H1 (cell line): Measurements from ENCODE around the gene GNG5. TPM values are rescaled to one million over a fixed set of nuclear protein-coding genes. Genes with fewer than 3 reads are reported as not detected.
A peak's percentile ranks its signal among the peaks of the same experiment; 100 is the strongest.
"Not testable (repeated sequence)": the region's sequence is repeated elsewhere in the genome, so short reads cannot be mapped to it uniquely, and the experiment has no call there.

Experiments
- CTCF ChIA-PET: fragments of 300-600 bp; sonication (Branson Sonifier 250); formaldehyde crosslinking; loops from one replicate; lab custom pipeline; 2021; ENCODE audit not compliant: partially characterized antibody; lab: Charles Lee
- POLR2A ChIA-PET: fragments of 300-600 bp; sonication (Branson Sonifier 250); formaldehyde crosslinking; loops from one replicate; lab custom pipeline; 2021; ENCODE audit warnings: inconsistent platforms; ENCODE audit not compliant: partially characterized antibody; lab: Charles Lee
- DNase-seq, 2 experiments: peaks; one replicate each; pipeline versions ENCODE4 v3.0.0 to v3.0.0-alpha.2; 2010 to 2022; ENCODE audit warnings: low spot score in 2 of 2, low read depth in 1 of 2, mixed read lengths in 1 of 2
- FAIRE-seq: peaks from 2 replicates; lab custom pipeline; 2011; peaks lifted over from hg19 to GRCh38; lab: Jason Lieb, UNC
- H2AFZ ChIP-seq: 2 replicates; pipeline ENCODE4 v1.8.1; 2012; ENCODE audit warnings: low read length, inconsistent platforms
- H2AK5ac ChIP-seq: 2 replicates; pipeline ENCODE4 v1.6.1; 2013; ENCODE audit warnings: low read depth, low read length
- H2BK120ac ChIP-seq: replicated peaks from 2 replicates; pipeline ENCODE3; 2013; ENCODE audit warnings: low read depth, low read length, inconsistent platforms
- H2BK12ac ChIP-seq: 2 replicates; pipeline ENCODE4 v1.6.1; 2013; ENCODE audit warnings: low read depth, low read length
- H2BK15ac ChIP-seq: 2 replicates; pipeline ENCODE4 v1.6.1; 2013; ENCODE audit warnings: low read length
- H2BK20ac ChIP-seq: 2 replicates; pipeline ENCODE4 v1.6.1; 2013; ENCODE audit warnings: low read length
- H2BK5ac ChIP-seq: 2 replicates; pipeline ENCODE4 v1.6.1; 2013; ENCODE audit warnings: low read depth, low read length
- H3K14ac ChIP-seq: 2 replicates; pipeline ENCODE4 v1.6.1; 2013; ENCODE audit warnings: inconsistent platforms; ENCODE audit not compliant: insufficient read length
- H3K18ac ChIP-seq: 2 replicates; pipeline ENCODE4 v1.6.1; 2013; ENCODE audit warnings: low read length; ENCODE audit errors: extremely low read depth
- H3K23ac ChIP-seq: 2 replicates; pipeline ENCODE4 v1.6.1; 2013; ENCODE audit warnings: inconsistent platforms; ENCODE audit not compliant: insufficient read length
- H3K23me2 ChIP-seq: 2 replicates; pipeline ENCODE4 v1.6.1; 2013; ENCODE audit warnings: low read depth, low read length
- H3K27ac ChIP-seq: 2 replicates; pipeline ENCODE4 v1.6.1; 2011; ENCODE audit warnings: low read depth, low read length, inconsistent platforms
- H3K27me3 ChIP-seq, 4 experiments: replicated peaks in 1 of 4; 1 replicate in 1 of 4; 2 replicates in 3 of 4; pipeline versions ENCODE4 v1.6.1 to v1.8.1; 2011 to 2013; ENCODE audit warnings: low read length in 3 of 4, mild to moderate bottlenecking in 3 of 4, inconsistent platforms in 2 of 4, mixed read lengths in 2 of 4, moderate library complexity in 1 of 4; ENCODE audit not compliant: control insufficient read depth in 3 of 4, insufficient read depth in 3 of 4; ENCODE audit errors: extremely low read depth in 1 of 4
- H3K36me3 ChIP-seq, 4 experiments: 2 replicates each; pipeline versions ENCODE4 v1.6.1 to v1.8.1; 2011 to 2013; ENCODE audit warnings: mild to moderate bottlenecking in 4 of 4, low read length in 3 of 4, moderate library complexity in 2 of 4, control low read depth in 1 of 4, inconsistent platforms in 1 of 4; ENCODE audit not compliant: insufficient read depth in 4 of 4, control insufficient read depth in 2 of 4
- H3K4ac ChIP-seq: replicated peaks from 2 replicates; pipeline ENCODE3; 2013; ENCODE audit warnings: low read length, low read depth, mixed read lengths, inconsistent platforms; ENCODE audit not compliant: insufficient read length
- H3K4me1 ChIP-seq, 4 experiments: replicated peaks in 1 of 4; 1 replicate in 1 of 4; 2 replicates in 3 of 4; pipeline versions ENCODE4 v1.6.1 to v1.8.1; 2011 to 2013; ENCODE audit warnings: low read length in 3 of 4, inconsistent platforms in 2 of 4, mixed read lengths in 1 of 4; ENCODE audit not compliant: insufficient read depth in 4 of 4, control insufficient read depth in 3 of 4
- H3K4me2 ChIP-seq, 2 experiments: 2 replicates each; pipeline versions ENCODE4 v1.6.1 to v1.8.1; 2011 to 2013; ENCODE audit warnings: low read depth in 2 of 2, low read length in 2 of 2, control low read depth in 1 of 2, inconsistent platforms in 1 of 2, mild to moderate bottlenecking in 1 of 2; ENCODE audit not compliant: insufficient read depth in 1 of 2
- H3K4me3 ChIP-seq, 4 experiments: fragments of 200-600, 300-600 bp in 1 of 4; sonication (generic), shearing (Covaris generic), sonication (Bioruptor Twin) in 1 of 4; 2 replicates each; pipeline versions ENCODE4 v1.5.1 to v1.8.1; 2011 to 2016; ENCODE audit warnings: low read length in 4 of 4, low read depth in 3 of 4, control low read depth in 2 of 4, inconsistent platforms in 2 of 4, mild to moderate bottlenecking in 2 of 4, mixed read lengths in 1 of 4, moderate library complexity in 1 of 4; ENCODE audit not compliant: insufficient read depth in 2 of 4; ENCODE audit errors: extremely low read depth in 1 of 4
- H3K56ac ChIP-seq: replicated peaks from 2 replicates; pipeline ENCODE3; 2013; ENCODE audit warnings: low read depth, mild to moderate bottlenecking, mixed read lengths, low read length, inconsistent platforms; ENCODE audit not compliant: insufficient read length
- H3K79me1 ChIP-seq: 2 replicates; pipeline ENCODE4 v1.6.1; 2013; ENCODE audit warnings: low read depth, low read length, control low read depth
- H3K79me2 ChIP-seq, 2 experiments: 2 replicates each; pipeline versions ENCODE4 v1.6.1 to v1.8.1; 2012 to 2013; ENCODE audit warnings: low read length in 2 of 2, mild to moderate bottlenecking in 2 of 2, inconsistent platforms in 1 of 2; ENCODE audit not compliant: insufficient read depth in 2 of 2, control insufficient read depth in 1 of 2
- H3K9ac ChIP-seq, 4 experiments: replicated peaks in 1 of 4; 1 replicate in 1 of 4; 2 replicates in 3 of 4; pipeline versions ENCODE4 v1.6.1 to v1.8.1; 2011 to 2013; ENCODE audit warnings: low read depth in 3 of 4, low read length in 3 of 4, control low read depth in 2 of 4, mild to moderate bottlenecking in 2 of 4, moderate library complexity in 2 of 4, inconsistent platforms in 1 of 4; ENCODE audit errors: extremely low read depth in 1 of 4
- H3K9me3 ChIP-seq, 2 experiments: 2 replicates each; pipeline versions ENCODE4 v1.6.1 to v1.8.1; 2012 to 2013; ENCODE audit warnings: mild to moderate bottlenecking in 2 of 2, moderate library complexity in 2 of 2, control low read depth in 1 of 2, inconsistent platforms in 1 of 2, low read depth in 1 of 2, low read length in 1 of 2, mixed read lengths in 1 of 2; ENCODE audit not compliant: insufficient read depth in 2 of 2
- H4K20me1 ChIP-seq, 2 experiments: replicated peaks in 1 of 2; 2 replicates each; pipeline versions ENCODE3 to v1.8.1; 2011 to 2013; ENCODE audit warnings: inconsistent platforms in 2 of 2, low read length in 2 of 2, mild to moderate bottlenecking in 1 of 2; ENCODE audit not compliant: insufficient read depth in 2 of 2, control insufficient read depth in 1 of 2
- H4K5ac ChIP-seq: 2 replicates; pipeline ENCODE4 v1.6.1; 2013; ENCODE audit warnings: low read length, low read depth, mixed read lengths, inconsistent platforms; ENCODE audit not compliant: insufficient read length
- H4K8ac ChIP-seq: 2 replicates; pipeline ENCODE4 v1.8.0; 2013; ENCODE audit warnings: mild to moderate bottlenecking, moderate library complexity, low read length, inconsistent platforms; ENCODE audit not compliant: insufficient read depth; ENCODE audit errors: extremely low read depth
- H4K91ac ChIP-seq: replicated peaks from 2 replicates; pipeline ENCODE3; 2013; ENCODE audit warnings: low read length, mixed read lengths, inconsistent platforms; ENCODE audit not compliant: insufficient read length
- CBX5 ChIP-seq: fragments of 300-800, 300-1000 bp; sonication (generic); IDR thresholded peaks from 2 replicates; pipeline ENCODE4 v1.7.1; 2016; ENCODE audit warnings: antibody characterized with exemption, low read length, low read depth
- SP4 ChIP-seq: IDR thresholded peaks from 2 replicates; pipeline ENCODE4 v1.6.1; 2012; ENCODE audit warnings: low read length, inconsistent platforms
- WGBS, 2 experiments: shearing (Covaris generic) in 1 of 2; methylation state at CpG; one replicate each; pipeline versions ENCODE4 v1.1.6 to v1.1.7; 2013 to 2015; ENCODE audit warnings: low lambda C conversion rate in 2 of 2, mixed read lengths in 2 of 2, inconsistent platforms in 1 of 2, low coverage in 1 of 2, missing lambda C conversion rate in 1 of 2; ENCODE audit not compliant: insufficient replicate concordance in 2 of 2, insufficient coverage in 1 of 2, insufficient read length in 1 of 2; ENCODE audit errors: extremely low coverage in 1 of 2, missing lambda C conversion rate in 1 of 2; 5-methylcytosine and 5-hydroxymethylcytosine counted together
- polyA plus RNA-seq, 7 experiments: library from polyadenylated mRNA; depleted of rRNA in 3 of 7; stranded (reverse) in 5 of 7; unstranded in 2 of 7; fragments of >200 nt in 5 of 7; fragments of 200-250 nt in 2 of 7; gene quantifications; 1 replicate in 5 of 7; 2 replicates in 1 of 7; 4 replicates in 1 of 7; pipeline versions ENCODE4 v1.2.1 to v1.2.3, GENCODE V29; 2011 to 2013; ENCODE audit warnings: missing spikeins in 2 of 7, mixed read lengths in 2 of 7
- total RNA-seq: library from RNA; stranded (reverse); fragmentation: NEBNext Ultra II Directional; extraction: Animal tissue kit (Norgen Biotek cat#: 25700); gene quantifications from 2 replicates; pipeline ENCODE4 v1.2.1, GENCODE V29; 2021

Gene GNG5
- total and polyA plus RNA-seq, 2 of the 8 experiments (the other 6 are each of a cell fraction or from before 2014, with no cell fraction given), result 94.0 to 104 TPM

DNA sequence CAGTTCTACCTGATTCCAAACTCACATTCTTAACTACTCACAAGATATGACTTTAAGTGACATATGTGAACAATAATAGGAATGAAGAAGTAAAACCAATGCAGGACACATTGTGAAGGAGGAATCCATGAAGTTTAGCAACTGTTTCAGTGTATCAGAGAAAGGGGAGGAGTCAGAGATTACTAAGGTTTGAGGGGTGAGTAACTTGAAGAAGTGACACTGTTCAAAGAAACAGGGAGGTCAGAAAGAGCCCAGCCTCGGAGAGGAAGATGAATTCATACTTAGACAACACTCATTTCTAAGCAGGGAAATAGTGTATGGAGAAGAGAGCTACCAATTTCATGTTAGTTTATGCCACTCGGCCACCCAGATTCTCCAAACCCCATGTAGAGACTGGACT lies 55.5 kb downstream of the GNG5 start:
- DNase-seq, result no peak
- Histone ChIP-seq H3K4me2 (no peak overlapping the region), H2BK20ac (no peak overlapping the region), H4K8ac (no peak overlapping the region), H2BK120ac (no peak overlapping the region), H4K91ac (no peak overlapping the region), H2AK5ac (no peak overlapping the region), H3K56ac (no peak overlapping the region), H3K79me2 (no peaks in the 10 kb centered on the region), H3K14ac (no peak overlapping the region), H3K79me1 (no peaks in the 10 kb centered on the region), H2BK15ac (no peak overlapping the region), H3K4ac (no peak overlapping the region), H4K5ac (no peak overlapping the region), H2BK5ac (no peak overlapping the region), H2AFZ (0 out of 2 replicates have a peak overlapping the region, but pooled peaks have one; percentile 16), H3K27me3 (no peaks in the 10 kb centered on the region), H3K18ac (no peak overlapping the region), H3K4me3 (no peak overlapping the region), H3K36me3 (no peaks in the 10 kb centered on the region), H2BK12ac (no peak overlapping the region), H4K20me1 (no peaks in the 10 kb centered on the region), H3K4me1 (no peaks in the 10 kb centered on the region), H3K9ac (no peak overlapping the region), H3K23me2 (no peaks in the 10 kb centered on the region), H3K23ac (no peak overlapping the region), H3K27ac (no peak overlapping the region), H3K9me3 (no peaks in the 10 kb centered on the region)
- ChIA-PET CTCF (interaction anchor here (1.3 kb wide), 1 partner anchor 302 kb away, joined by 3 read pairs; no protein-coding TSS in a partner anchor), POLR2A (no interaction called here)
- WGBS, 2 experiments, result 80% methylated on average over 2 of the region's 2 CpGs; no CpG with 5 or more reads in 1 of the 2 experiments
- FAIRE-seq, result no peak
- TF ChIP-seq CBX5, result no peak
- no peak for TF ChIP-seq SP4

DNA sequence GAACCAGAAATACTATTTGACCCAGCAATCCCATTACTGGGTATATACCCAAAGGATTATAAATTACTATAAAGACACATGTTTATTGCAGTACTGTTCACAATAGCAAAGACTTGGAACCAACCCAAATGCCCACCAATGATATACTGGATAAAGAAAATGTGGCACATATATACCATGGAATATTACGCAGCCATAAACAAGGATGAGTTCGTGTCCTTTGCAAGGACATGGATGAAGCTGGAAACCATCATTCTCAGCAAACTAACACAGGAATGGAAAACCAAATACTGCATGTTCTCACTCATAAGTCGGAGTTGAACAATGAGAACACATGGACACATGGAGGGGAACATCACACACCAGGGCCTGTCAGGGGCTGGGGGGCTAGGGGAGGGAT lies 57.7 kb downstream of the GNG5 start:
- POLR2A ChIA-PET, H3K36me3 ChIP-seq, H4K91ac ChIP-seq, H2BK5ac ChIP-seq, H4K5ac ChIP-seq, H3K27ac ChIP-seq, H3K4me2 ChIP-seq, H3K79me2 ChIP-seq, FAIRE-seq, H2BK15ac ChIP-seq, H3K14ac ChIP-seq, CTCF ChIA-PET, H3K4ac ChIP-seq, H3K9ac ChIP-seq, H3K27me3 ChIP-seq, H3K9me3 ChIP-seq, H3K4me3 ChIP-seq, H3K23ac ChIP-seq, H2BK20ac ChIP-seq, H3K79me1 ChIP-seq, H3K18ac ChIP-seq, H2AK5ac ChIP-seq, H4K20me1 ChIP-seq, H3K4me1 ChIP-seq, H2BK120ac ChIP-seq, H3K56ac ChIP-seq, DNase-seq, H2AFZ ChIP-seq, H3K23me2 ChIP-seq, H4K8ac ChIP-seq, H2BK12ac ChIP-seq: not testable (repeated sequence)
- 85% methylated on average over 3 of the region's 3 CpGs; no CpG with 5 or more reads in 1 of the 2 experiments for WGBS, 2 experiments
